Hypothalamus (tissue), 51 donors: ENCODE results near the gene TMEM238.

ENCODE experiments used
- DNase-seq, 51 donors: peaks; one replicate each; lab custom pipeline; 2025; lab: John Stamatoyannopoulos, UW

TMEM238 gene

DNA sequence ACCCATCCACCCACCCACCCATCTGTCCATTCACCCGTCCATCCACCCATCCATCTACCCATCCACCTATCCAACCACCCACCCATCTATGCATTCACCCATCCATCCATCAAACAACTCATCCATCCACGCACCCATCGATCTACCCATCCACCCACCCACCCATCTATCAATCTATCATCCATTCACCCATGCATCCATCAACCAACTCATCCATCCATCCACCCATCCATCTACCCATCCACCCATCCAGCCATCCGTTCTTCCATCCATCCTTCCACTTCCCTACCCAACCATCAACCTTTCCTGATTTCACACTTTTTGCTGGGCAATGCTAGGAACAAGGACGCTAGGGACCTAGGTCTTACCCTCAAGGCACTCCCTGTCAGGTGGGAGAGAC is 2.1 kb downstream of the TMEM238 start:
- DNase-seq, result no peak

DNA sequence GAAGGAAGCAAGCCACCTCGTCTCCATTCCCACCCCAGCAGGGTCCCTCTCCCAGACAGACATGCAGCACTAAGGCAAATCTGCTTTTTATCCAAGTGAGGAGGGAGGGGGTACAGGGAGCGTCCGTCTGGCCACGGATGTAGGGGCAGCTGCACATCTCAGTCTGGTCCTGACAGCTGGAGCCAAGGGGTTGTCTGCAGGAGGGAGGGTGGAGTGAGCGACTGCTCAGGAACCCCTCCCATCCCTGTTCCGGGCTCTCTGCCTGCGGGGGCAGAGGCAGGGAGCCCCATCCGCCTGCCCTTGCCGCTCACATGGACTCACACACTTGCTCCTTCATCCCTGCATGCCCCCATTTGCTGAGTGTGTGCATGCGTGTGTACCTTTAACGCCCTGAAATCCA is 4.9 kb downstream of the TMEM238 start:
- no peak for DNase-seq

DNA sequence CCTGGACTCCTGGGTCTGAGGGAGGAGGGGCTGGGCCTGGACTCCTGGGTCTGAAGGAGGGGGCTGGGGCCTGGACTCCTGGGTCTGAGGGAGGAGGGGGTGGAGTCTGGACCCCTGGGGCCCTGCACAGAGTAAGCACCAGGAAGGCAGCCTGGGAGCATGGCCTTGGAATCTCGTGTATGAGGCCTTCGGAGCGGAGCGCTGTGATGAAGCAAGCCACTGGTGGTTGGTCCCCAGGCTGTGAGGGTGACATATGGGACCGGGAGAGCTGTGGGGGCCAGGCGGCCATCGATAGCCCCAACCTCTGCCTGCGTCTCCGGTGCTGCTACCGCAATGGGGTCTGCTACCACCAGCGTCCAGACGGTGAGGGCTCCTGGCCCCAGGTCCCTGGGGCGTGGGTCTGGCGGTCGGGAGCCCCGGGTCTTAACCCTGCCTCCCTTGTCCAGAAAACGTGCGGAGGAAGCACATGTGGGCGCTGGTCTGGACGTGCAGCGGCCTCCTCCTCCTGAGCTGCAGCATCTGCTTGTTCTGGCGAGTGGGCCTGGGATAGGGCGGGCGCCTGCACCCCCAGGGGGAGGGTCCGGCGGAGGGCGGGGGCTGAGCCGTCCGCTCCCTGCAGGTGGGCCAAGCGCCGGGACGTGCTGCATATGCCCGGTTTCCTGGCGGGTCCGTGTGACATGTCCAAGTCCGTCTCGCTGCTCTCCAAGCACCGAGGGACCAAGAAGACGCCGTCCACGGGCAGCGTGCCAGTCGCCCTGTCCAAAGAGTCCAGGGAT is 6.5 kb downstream of the TMEM238 start:
- DNase-seq, result no peak

DNA sequence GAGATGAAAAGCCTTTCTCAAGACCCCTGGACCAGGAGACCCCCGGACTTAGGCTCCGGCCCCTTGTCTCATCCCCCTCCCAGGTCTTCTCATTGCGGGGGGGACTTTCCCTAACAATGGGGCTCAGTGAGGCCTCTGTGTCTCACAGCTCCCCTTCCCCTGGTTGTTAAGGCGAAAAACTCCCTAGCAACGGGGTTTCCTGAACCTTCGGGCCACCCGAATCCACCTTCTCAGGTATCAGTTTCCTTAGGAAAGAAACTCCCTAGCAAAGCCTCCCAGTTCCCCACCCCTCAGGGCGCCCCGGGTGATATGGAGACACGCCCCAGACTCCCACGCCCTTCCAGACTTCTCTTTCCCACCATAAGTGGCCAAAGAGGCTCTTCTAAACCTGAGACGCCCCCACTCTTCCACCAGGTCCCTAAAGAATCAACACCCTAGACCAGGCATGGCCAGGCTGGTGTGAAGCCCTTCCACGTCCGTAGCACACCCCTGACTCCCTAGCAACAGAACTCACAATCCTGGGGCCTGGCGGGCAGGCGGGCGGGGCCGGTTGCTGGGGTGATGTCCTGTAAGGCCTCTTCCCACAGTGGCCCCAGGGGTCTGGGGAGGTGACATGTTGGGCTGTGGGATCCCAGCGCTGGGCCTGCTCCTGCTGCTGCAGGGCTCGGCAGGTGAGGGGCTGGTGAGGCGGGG is 7.7 kb downstream of the TMEM238 start, which contains the start of gene TMEM190:
Gene TMEM190, plus strand, starts transcription at position 586 of the 693 bp plus-strand sequence. Its CDS starts 28 bp downstream, at position 614.
- no peak for DNase-seq

DNA sequence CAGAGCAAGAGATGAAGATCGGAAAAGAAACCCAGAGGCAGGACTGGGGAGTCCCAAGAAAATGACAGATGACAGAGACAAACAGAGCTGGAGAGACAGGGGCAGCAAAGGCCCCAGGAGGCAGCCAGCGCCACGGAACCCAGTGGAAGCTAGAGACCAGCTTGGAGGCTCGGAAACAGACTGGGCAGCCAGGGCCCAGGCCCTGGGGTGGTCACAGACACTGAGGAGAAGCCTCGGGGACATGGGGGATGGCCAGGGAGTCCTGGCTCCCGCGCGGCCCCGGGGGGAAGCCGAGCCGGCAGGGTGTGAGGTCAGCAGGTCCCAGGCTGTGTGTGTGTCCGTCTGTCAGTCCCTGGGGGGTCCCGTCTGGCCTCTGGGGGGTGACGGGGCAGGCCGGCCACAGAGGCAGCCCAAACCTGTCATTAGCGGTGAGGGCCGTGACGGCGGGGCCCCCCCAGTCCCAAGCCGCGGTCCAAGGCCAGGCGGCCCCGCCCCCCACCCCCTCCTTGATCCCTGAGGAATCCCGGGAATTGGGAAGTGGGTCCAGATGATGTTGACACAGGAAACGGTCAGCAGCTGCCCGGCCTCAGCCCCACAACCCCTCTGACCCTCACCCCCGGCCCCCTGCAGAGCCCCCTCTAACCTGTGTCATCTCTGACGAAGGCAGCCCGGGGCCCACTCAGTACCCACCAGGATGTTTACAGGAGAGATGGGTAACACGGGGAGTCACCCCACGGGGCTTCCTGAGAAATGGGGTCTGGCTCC is 9.9 kb downstream of the TMEM238 start:
- DNase-seq, result no peak

DNA sequence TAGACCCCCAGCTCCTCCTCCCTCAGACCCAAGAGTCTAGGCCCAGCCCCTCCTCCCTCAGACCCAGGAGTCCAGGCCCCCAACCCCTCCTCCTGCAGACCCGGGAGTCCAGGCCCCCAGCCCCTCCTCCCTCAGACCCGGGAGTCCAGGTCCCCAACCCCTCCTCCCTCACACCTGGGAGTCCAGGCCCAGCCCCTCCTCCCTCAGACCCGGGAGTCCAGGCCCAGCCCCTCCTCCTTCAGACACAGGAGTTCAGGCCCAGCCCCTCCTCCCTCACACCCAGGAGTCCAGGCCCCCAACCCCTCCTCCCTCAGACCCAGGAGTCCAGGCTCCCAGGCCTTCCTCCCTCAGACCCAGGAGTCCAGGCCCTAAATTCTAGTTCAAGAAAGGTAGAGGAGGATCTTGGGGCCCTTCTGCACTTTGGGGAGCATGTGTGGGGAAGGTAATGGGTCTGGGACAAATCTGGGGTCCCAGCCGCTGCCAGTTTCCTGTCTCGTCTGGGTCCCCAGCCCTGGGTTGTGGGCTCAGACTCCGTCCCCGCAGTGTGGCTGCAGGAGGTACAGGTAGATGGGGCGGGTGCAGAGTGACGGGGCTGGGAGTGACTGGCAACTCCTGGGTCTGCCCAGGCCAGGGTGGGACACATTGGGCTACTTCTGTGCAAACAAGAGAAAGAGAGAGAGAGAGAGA is 10.6 kb downstream of the TMEM238 start:
- no peak for DNase-seq

DNA sequence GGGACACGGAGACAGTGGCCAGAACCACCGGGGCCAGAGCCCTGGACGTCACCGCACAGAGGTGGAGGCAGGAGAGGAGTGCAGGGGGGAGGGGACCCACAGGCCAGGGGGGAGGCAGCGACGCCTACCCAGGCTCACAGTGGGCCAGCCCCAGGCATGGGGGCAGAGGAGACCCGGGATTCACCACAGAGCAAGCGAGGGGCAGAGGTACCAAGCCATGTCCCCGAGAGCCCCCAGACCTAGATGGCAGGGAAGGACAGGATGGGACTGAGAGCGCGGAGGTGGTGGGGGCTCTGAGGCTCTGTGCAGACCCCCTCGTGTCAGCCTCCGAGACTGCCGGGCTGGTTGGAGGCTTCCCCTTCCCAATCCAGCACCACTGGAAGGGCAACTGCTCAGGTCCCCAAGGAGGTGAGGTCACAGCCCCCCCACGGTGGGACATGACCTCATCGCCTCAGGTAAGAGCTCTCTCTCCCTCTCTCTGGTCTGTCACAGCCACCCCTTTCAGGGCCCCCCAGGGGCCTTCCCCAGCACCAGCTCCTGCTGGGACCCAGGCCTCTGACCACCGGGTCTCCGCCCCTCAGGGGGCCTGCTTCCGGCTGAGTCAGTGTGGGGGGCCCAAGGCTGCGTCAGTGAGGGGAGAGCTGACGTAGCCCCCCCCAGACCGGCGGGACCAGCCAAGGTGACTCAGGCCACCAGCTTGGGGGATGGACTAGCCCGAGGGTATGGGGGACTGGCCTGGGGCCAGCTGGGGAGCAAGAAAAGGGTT is 11.6 kb downstream of the TMEM238 start:
- no peak for DNase-seq

DNA sequence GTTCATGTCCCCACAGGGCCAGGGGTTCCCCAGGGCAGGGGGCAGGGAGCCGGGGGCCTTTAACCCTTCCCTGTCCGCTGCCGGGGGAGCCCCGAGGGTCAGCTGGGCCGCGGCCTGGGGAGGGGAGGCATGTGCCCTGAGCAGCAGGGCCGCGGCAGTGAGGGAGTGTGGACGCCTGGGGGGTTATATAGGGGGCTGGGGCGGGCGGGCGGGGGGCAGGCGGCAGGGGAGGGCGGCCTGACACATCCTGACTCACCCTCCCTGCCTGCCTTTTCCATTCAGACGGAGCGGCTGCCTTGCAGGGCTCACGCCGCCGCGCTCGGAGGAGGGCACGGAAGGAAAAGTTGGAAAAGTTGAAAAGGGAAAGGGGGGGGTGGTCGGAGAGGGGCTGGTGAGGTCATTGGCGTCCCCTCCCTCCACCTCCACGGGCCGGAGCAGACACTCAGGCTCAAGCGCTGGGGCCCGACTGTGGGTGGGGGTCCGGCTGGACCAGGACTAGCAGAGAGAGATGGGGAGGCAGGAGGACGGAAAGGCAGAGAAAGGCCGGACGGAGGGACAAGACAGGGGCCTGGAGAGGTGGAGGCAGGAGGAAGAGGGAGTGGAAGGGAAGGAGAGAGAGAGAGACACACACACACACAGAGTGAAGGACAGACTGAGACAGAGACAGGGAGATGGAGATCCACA is 13.6 kb downstream of the TMEM238 start, which contains the start of gene IL11:
Gene IL11, minus strand, starts transcription at position 159 of the 684 bp plus-strand sequence. Its CDS starts 153 bp downstream, at position 6.
- DNase-seq, result no peak

DNA sequence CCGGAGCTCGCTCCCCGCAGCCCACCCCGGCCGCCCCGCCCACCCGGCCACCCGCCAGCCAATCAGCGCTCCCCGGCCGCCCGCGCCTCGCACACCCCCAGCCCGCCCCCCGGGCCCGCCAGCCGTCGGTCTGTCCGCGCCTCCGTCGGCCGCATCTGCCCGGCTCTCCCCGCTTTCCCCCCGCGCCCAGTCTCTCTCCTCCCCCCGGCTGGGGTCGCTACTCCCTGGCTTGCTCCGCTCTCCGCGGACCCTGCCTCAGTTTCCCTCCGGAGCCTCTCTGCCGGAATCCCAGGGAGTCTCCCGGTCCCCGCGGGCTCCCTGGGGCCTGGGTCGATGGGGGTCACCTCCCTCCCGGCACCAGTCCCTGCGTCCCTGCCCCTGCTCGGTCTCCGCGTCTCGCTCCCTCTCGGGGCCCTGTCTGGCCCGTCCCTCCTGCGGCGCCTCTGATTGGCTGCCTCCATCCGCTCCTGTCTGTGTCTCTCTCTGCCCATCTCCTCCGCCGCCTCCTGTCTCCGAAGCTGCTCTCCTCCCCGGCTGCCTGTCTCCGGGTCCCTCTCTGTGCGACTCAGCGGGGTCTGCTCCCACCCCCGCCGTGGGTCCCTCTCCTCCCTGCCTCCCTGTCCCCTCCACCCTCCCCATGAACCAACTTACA is 14.3 kb downstream of the TMEM238 start:
- DNase-seq, result peak in 2 of 51 donors; percentile 9 to 20

DNA sequence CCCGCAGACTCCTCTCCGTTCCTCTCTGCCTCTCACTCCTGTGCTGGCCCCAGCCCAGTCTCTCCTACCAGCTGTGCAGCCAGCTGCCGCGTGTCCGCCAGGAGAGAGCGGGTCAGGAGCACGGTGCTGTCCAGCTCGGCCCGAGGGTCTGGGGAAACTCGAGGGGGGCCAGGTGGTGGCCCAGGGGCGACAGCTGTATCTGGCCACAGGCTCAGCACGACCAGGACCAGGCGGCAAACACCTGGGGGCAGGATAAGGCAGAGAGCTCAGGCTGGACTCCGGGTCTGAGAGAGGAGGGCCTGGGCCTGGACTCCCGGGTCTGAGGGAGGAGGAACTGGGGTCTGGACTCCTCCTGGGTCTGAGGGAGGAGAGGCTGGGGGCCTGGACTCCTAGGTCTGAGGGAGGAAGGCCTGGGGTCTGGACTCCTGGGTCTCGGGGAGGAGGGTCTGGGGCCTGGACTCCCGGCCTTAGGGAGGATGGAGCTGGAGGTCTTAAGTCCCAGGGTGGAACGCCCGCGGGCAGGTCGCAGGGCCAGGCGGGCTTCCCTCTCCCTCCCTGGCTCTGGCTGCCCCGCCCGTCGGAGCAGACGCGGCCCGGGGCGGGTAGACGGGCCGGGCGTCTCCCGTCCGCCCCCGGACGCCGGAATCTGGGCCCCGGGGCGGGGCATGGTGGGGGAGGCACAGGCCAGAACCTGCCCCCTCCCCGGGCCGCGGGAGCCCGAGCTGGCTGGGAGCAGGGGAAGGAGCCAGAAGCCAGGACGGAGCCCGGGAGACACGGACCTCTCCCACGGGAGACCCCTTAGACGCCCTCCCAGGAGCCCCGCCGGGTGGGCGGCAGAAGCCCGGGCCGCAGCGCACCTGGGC is 15.2 kb downstream of the TMEM238 start:
- no peak for DNase-seq

DNA sequence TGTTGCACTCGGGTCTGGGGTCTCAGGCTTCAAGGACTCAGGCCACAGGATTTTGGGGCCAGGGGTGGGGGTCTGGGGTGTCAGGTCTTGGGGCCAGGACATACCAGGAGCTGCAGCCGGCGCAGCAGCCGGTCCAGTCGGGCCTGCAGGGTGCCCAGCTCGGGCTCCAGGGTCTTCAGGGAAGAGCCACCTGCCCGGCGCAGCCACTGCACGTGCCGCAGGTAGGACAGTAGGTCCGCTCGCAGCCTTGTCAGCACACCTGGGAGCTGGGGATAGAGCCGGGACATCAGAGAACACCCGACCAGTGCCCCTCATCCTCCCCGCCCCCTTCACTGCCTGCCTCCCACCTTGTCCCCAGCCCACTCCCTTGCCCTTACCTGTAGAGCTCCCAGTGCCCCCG is 16.0 kb downstream of the TMEM238 start:
- DNase-seq, result no peak

DNA sequence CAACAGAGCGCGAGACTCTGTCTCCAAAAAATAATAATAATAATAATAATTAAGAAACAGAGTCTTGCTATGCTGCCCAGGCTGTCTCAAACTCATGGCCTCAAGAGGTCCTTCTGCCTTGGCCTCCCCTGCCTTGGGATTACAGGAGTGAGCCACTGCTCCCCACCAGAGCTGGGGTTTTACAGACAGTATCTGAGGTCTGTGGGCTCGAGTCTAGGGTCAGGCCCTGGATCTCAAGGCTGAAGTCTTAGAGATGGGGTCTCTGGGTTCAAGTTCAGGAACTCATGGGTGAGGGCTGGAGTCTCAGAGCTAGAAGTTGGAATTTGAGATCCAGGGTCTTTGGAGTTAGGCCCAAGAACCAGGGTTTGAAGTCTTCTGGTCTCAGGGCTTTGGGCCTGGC is 17.3 kb downstream of the TMEM238 start:
- no peak for DNase-seq

DNA sequence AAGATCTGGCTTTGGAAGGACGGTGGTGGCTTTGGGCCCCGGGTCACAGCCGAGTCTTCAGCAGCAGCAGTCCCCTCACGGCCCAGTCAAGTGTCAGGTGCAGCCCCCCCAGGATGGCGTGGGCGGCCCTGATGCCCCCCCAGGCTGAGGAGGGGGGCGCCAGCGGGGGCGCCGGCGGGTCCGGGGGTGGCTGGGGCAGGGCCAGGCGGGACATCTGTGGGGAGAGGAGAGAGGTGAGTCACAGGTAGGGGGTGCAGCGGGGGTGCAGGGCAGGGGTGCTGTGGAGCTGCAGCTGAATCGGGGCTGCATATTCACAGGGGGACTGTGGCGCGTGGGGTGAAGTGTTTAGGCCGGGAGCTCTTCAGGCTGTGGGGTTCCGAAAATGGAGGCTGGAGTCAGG is 18.1 kb downstream of the TMEM238 start:
- peak in 1 of 51 donors; percentile 25 for DNase-seq

DNA sequence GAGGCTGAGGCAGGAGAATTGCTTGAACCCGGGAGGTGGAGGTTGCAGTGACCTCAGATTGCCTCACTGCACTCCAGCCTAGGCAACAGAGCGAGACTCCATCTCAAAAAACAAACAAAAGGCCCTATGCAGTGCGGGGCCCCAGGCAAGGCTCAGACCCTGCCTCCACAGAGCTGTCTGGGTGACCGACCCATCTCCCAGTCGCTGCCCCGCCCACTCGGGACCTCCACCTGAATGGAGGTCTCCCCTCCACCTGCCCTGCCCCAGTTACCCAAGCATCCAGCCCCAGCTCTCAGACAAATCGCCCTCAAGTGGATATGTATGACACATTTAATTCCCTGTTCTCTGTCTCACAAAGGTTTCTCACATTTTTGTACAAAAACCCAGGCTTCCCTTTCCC is 18.8 kb downstream of the TMEM238 start:
- no peak for DNase-seq

DNA sequence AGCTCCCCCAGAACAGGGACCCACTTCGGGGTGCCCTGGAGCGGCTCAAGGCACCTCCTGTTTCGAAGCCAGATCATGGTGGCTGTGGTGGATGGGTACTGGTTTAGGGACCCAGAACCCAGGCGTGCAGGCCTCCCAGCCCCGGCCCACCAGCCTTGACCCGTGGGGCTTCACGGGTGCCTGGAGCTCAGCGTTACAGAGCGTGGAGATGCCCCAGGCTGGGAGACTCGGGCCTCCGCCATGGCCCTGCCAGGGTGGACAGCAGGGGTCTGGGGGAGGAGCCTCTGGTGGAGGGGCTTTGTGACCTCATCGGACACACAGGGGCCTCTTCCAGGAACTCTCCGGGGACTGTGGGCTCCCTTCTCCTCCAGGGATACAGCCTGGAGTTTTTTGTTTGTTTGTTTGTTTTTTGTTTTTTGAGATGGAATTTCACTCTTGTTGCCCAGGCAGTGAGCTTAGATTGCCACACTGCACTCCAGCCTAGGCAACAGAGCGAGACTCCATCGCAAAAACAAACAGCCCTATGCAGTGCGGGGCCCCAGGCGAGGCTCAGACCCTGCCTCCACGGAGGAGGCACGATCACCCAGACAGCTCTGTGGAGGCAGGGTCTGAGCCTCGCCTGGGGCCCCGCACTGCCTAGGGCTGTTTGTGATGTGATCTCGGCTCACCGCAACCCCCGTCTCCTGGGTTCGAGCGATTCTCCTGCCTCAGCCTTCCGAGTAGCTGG is 20.9 kb downstream of the TMEM238 start, which contains the start of gene GARIN5B:
Gene GARIN5B, minus strand, starts transcription at position 271 of the 727 bp plus-strand sequence. Its CDS starts 194 bp downstream, at position 77.
- no peak for DNase-seq

DNA sequence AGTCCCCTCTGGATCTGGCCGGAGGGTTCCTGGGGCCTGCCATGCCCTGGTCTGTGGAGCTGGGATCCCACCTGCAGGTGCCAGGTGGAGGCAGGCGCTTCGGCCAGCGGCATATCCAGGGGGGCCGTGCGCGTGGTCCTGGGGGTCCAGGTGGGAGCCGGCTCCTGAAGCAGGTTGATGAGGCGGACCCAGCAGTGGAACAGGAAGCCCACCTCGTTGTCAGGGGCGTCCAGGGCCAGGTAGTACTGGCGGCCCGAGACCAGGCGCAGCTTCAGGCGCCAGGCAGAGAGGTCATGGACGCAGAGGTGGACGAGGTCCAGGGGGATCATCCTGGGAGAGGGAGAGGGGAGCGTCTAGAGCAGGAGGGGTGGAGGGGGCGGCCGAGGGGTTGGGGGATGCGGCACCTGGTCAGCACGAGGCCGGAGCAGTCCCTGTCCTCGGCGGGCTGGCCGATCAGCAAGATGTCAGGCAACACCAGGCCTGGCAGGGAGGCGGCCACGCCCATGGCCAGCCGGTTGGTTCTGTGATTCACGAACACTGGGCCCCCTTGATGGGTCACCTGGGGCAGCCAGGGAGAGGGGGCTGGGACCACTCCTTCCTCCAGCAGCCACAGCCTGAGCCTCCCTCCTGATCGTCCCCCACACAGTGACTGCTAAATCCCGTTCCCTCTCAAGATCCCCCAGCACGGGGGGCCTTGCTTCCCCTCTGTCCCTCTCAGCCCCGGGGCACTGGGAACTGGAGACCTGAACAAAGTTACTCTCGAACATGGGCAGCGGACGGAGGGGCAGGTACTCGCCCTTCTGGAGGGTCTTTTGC is 21.7 kb downstream of the TMEM238 start:
- no peak for DNase-seq
